DMS114 treated with DMSO at 0.1 percent for 48 hours (cell line): ENCODE data around the gene GTF2A1L.

Source experiments
- DNase-seq: peaks from one replicate; lab custom pipeline; 2025; ENCODE audit not compliant: unreplicated experiment; lab: John Stamatoyannopoulos, UW

GTF2A1L gene

GRCh38 chr2:48728840-48729239 is 111.2 kb downstream of the GTF2A1L start:
- no peak for DNase-seq
